ENCODE data around the gene CLINT1. TPM values are rescaled to one million over a fixed set of nuclear protein-coding genes. Genes with fewer than 3 reads are reported as not detected.

The CLINT1 gene
- total and polyA plus RNA-seq, 2 of the 4 experiments (the other 2 are of a cell fraction) = 144 to 146 TPM

DNA sequence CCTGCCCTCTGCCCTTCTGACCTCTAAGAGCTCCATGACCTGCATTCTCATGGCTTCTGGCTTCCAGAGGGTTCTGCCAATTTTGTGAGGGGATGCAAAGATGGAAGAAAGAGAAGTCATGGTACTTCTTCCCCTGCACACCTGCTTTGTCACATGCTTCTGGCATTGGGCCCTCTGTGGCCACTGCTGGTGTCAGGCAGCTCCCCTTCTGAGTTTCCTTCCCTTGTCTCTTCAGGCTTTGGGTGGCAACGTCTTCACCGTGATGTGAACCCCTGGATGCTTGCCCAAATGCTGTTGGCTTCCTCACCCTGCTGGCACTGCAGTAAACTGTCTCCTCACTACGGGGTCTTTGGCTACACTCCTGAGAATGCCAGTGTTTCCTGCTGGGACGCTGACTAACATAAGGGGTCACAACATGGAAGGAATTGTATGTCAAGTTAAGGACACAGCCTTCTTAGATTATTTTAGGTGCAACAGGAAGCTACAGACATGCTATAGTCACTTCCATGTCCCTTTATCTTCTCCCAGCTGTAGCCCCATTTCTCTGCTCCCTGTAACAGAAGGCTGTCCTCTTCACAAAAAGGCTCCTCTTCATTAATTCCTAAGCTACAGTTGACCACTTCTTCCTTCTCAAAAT lies 8.9 kb upstream of the CLINT1 start:
- no peak overlapping the region for H2BK15ac ChIP-seq (ENCODE audit: low read depth, low read length)
- no peaks in the 10 kb centered on the region; the same call in 1 of the 2 replicates for H3K9me1 ChIP-seq (ENCODE audit: insufficient read depth, low read length)
- H2AK5ac ChIP-seq (ENCODE audit: low read depth, low read length) = peak overlapping the region; percentile 9; the same call in 1 of the 2 replicates
- no peaks in the 10 kb centered on the region for H3K9me3 ChIP-seq (ENCODE audit: control insufficient read depth, insufficient read depth, low read length)
- no peak overlapping the region for H3K23ac ChIP-seq (ENCODE audit: low read depth, low read length)
- CTCF ChIA-PET = interaction anchor here (0.6 to 1.2 kb wide), 3 partner anchors 13 to 127 kb away, joined by 3 to 4 read pairs (median 4); no protein-coding TSS in a partner anchor
- BruUV-seq (replicated peaks) = no TSS peak
- no peaks in the 10 kb centered on the region for H4K20me1 ChIP-seq (ENCODE audit: insufficient read depth, low read length)
- H3K4me1 ChIP-seq (ENCODE audit: control insufficient read depth, insufficient read depth, low read length) = peaks cover 10% of the 10 kb centered on the region
- DNase-seq (no peak), ATAC-seq (ENCODE audit: low read depth) (no peak)
- H3K14ac ChIP-seq (replicated peaks; ENCODE audit: low read depth, low read length) = no peak overlapping the region
- H2BK20ac ChIP-seq (ENCODE audit: low read depth, low read length) = no peak overlapping the region
- H4K8ac ChIP-seq (ENCODE audit: low read depth in 2 of 2, low read length in 2 of 2) = no peak overlapping the region
- intact Hi-C loops (cut with micrococcal nuclease) = no loop called here
- H2BK120ac ChIP-seq (ENCODE audit: low read depth, low read length) = 0 out of 2 replicates have a peak overlapping the region, but pooled peaks have one; percentile 0
- in situ Hi-C loops (cut with MboI; ENCODE audit: low sequenced_read_pairs) = no loop called here
- H3K4me3 ChIP-seq (ENCODE audit: insufficient read depth, low read depth, low read length) = no peak overlapping the region
- no peak overlapping the region for H3K4ac ChIP-seq (ENCODE audit: low read depth, low read length)
- H3K27me3 ChIP-seq (ENCODE audit: control insufficient read depth, insufficient read depth, low read length) = no peaks in the 10 kb centered on the region
- H2AK9ac ChIP-seq (replicated peaks; ENCODE audit: low read depth, low read length, poor library complexity) = no peak overlapping the region
- POLR2A ChIA-PET (ENCODE audit: unreplicated experiment) = no interaction called here
- no peak overlapping the region for H3K18ac ChIP-seq (ENCODE audit: low read depth, low read length)
- H3K4me2 ChIP-seq (ENCODE audit: low read depth, low read length) = no peak overlapping the region
- H3K79me1 ChIP-seq (ENCODE audit: low read depth in 1 of 2, low read length in 2 of 2) = no peaks in the 10 kb centered on the region
- H3K27ac ChIP-seq (ENCODE audit: insufficient read depth, low read length) = no peak overlapping the region
- TF ChIP-seq MAFK (IDR thresholded peaks at IDR 0.05; ENCODE audit: low read depth, low read length) (no peak), SMC3 (IDR thresholded peaks at IDR 0.05; ENCODE audit: low read depth, low read length) (no peak), CHD1 (IDR thresholded peaks at IDR 0.05; ENCODE audit: low read depth, low read length) (no peak), BHLHE40 (IDR thresholded peaks at IDR 0.05; ENCODE audit: low read depth, low read length) (no peak), FOS (IDR thresholded peaks at IDR 0.05; ENCODE audit: low read depth, low read length) (no peak), MXI1 (IDR thresholded peaks at IDR 0.05; ENCODE audit: borderline replicate concordance, low read depth, low read length) (no peak), RAD21 (IDR thresholded peaks at IDR 0.05; ENCODE audit: low read length) (no peak), CEBPB (IDR thresholded peaks at IDR 0.05; ENCODE audit: low read depth, low read length) (no peak), RFX5 (IDR thresholded peaks at IDR 0.05; ENCODE audit: low read depth, low read length) (no peak), RCOR1 (IDR thresholded peaks at IDR 0.05; ENCODE audit: insufficient replicate concordance, low read length) (no peak), NFE2L2 (IDR thresholded peaks at IDR 0.05; ENCODE audit: low read depth, low read length) (no peak), MAZ (IDR thresholded peaks at IDR 0.05; ENCODE audit: borderline replicate concordance, low read depth, low read length) (no peak), POLR2A (IDR thresholded peaks at IDR 0.05; ENCODE audit: low read depth, low read length) (no peak)
- TF ChIP-seq, protein P1, sequence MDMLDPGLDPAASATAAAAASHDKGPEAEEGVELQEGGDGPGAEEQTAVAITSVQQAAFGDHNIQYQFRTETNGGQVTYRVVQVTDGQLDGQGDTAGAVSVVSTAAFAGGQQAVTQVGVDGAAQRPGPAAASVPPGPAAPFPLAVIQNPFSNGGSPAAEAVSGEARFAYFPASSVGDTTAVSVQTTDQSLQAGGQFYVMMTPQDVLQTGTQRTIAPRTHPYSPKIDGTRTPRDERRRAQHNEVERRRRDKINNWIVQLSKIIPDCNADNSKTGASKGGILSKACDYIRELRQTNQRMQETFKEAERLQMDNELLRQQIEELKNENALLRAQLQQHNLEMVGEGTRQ (IDR thresholded peaks at IDR 0.05; ENCODE audit: low read depth, low read length) = no peak
- TF ChIP-seq, protein P2, sequence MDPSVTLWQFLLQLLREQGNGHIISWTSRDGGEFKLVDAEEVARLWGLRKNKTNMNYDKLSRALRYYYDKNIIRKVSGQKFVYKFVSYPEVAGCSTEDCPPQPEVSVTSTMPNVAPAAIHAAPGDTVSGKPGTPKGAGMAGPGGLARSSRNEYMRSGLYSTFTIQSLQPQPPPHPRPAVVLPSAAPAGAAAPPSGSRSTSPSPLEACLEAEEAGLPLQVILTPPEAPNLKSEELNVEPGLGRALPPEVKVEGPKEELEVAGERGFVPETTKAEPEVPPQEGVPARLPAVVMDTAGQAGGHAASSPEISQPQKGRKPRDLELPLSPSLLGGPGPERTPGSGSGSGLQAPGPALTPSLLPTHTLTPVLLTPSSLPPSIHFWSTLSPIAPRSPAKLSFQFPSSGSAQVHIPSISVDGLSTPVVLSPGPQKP (IDR thresholded peaks at IDR 0.05; ENCODE audit: borderline replicate concordance, low read depth, low read length) = no peak
- WGBS, 2 experiments (ENCODE audit: extremely low coverage in 2 of 2, insufficient read length in 1 of 2) = no CpG with 5 or more reads among the region's 4 CpGs
- peak overlapping the region; percentile 53 for H2AFZ ChIP-seq (replicated peaks; ENCODE audit: low read length, poor library complexity)
- no peak overlapping the region for H3K9ac ChIP-seq (ENCODE audit: low read depth, low read length)
- no peak overlapping the region for H2BK5ac ChIP-seq (ENCODE audit: low read depth, low read length, poor library complexity, severe bottlenecking)
- H4K91ac ChIP-seq (ENCODE audit: insufficient read depth, low read depth, low read length) = no peak overlapping the region
- no peaks in the 10 kb centered on the region for H3K36me3 ChIP-seq (ENCODE audit: control insufficient read depth, insufficient read depth, low read length)
- H4K5ac ChIP-seq (ENCODE audit: low read depth, low read length) = no peak overlapping the region
- no peak overlapping the region for H3K56ac ChIP-seq (ENCODE audit: extremely low read depth, insufficient read depth, low read length)
- dilution Hi-C loops (cut with HindIII; ENCODE audit: low sequenced_read_pairs, unreplicated experiment) = no loop called here

All from IMR-90 (cell line).